GM23338 (cell line): ENCODE measurements around the gene TNFRSF12A. TPM values are rescaled to one million over a fixed set of nuclear protein-coding genes. Genes with fewer than 3 reads are reported as not detected.
A peak's percentile ranks its signal among the peaks of the same experiment; 100 is the strongest.

Source experiments
- ATAC-seq: fragments of 200-7000 bp; cut with Tn5 transposase; 3 replicates; pipeline ENCODE4 v1.9.1; 2020
- DNase-seq: peaks from one replicate; pipeline ENCODE4 v3.0.0-alpha.2; 2015; ENCODE audit warnings: low spot score
- H2AFZ ChIP-seq: fragments of 200-600 bp; sonication (generic); 2 replicates; pipeline ENCODE4 v1.8.0; 2016; ENCODE audit warnings: antibody characterized with exemption, mild to moderate bottlenecking, moderate library complexity
- H3F3A ChIP-seq: fragments of 200-600 bp; sonication (generic); replicated peaks from 2 replicates; pipeline ENCODE4 v1.8.0; 2017; ENCODE audit warnings: antibody characterized with exemption, mixed run types, low read depth
- H3K27ac ChIP-seq: fragments of 200-600 bp; sonication (generic); 2 replicates; pipeline ENCODE4 v1.6.1; 2016; ENCODE audit warnings: low read depth
- H3K27me3 ChIP-seq: fragments of 200-600 bp; sonication (generic); 2 replicates; pipeline ENCODE4 v1.8.0; 2016; ENCODE audit warnings: mild to moderate bottlenecking, mixed run types, moderate library complexity; ENCODE audit not compliant: insufficient read depth
- H3K36me3 ChIP-seq: fragments of 200-600 bp; sonication (generic); 2 replicates; pipeline ENCODE4 v1.8.0; 2016; ENCODE audit warnings: mild to moderate bottlenecking; ENCODE audit not compliant: insufficient read depth
- H3K4me1 ChIP-seq: fragments of 200-600 bp; sonication (generic); 2 replicates; pipeline ENCODE4 v1.8.0; 2016; ENCODE audit warnings: mild to moderate bottlenecking, moderate library complexity; ENCODE audit not compliant: insufficient read depth
- H3K4me2 ChIP-seq: fragments of 200-600 bp; sonication (generic); 2 replicates; pipeline ENCODE4 v1.7.1; 2017; ENCODE audit warnings: mixed run types
- H3K4me3 ChIP-seq: fragments of 200-600 bp; sonication (generic); 2 replicates; pipeline ENCODE4 v1.6.1; 2016; ENCODE audit warnings: mixed run types
- H3K79me2 ChIP-seq: fragments of 200-600 bp; sonication (generic); replicated peaks from 2 replicates; pipeline ENCODE4 v1.8.0; 2017; ENCODE audit warnings: mild to moderate bottlenecking; ENCODE audit not compliant: insufficient read depth
- H3K9me2 ChIP-seq: fragments of 200-600 bp; sonication (generic); 2 replicates; pipeline ENCODE4 v1.8.0; 2017; ENCODE audit not compliant: insufficient read depth
- H4K20me1 ChIP-seq: fragments of 200-600 bp; sonication (generic); replicated peaks from 2 replicates; pipeline ENCODE4 v1.8.0; 2017; ENCODE audit warnings: mild to moderate bottlenecking; ENCODE audit not compliant: insufficient read depth
- H3K27ac Mint-ChIP-seq: 2 replicates; pipeline ENCODE4 v1.8.0; 2020; ENCODE audit warnings: inconsistent platforms, mild to moderate bottlenecking, moderate library complexity, mixed read lengths
- H3K27me3 Mint-ChIP-seq: 3 replicates; pipeline ENCODE4 v1.8.0; 2022; ENCODE audit warnings: low read depth, mild to moderate bottlenecking, moderate library complexity, mixed read lengths, inconsistent platforms; ENCODE audit not compliant: insufficient read depth, poor library complexity
- H3K36me3 Mint-ChIP-seq: 3 replicates; pipeline ENCODE4 v1.8.0; 2021; ENCODE audit warnings: low read depth, mild to moderate bottlenecking, inconsistent platforms, moderate library complexity, mixed read lengths
- H3K4me1 Mint-ChIP-seq: 3 replicates; pipeline ENCODE4 v1.8.0; 2020; ENCODE audit warnings: mild to moderate bottlenecking, inconsistent platforms, mixed read lengths
- H3K4me3 Mint-ChIP-seq: 3 replicates; pipeline ENCODE4 v1.8.0; 2021; ENCODE audit warnings: moderate library complexity, mild to moderate bottlenecking, inconsistent platforms, mixed read lengths
- H3K9me3 Mint-ChIP-seq: 3 replicates; pipeline ENCODE4 v1.8.0; 2020; ENCODE audit warnings: moderate library complexity, mild to moderate bottlenecking, inconsistent platforms, mixed read lengths
- CREB1 ChIP-seq: fragments of 250-450 bp; sonication (Bioruptor Pico); IDR thresholded peaks from 2 replicates; pipeline ENCODE4 v1.5.0; 2020; ENCODE audit warnings: low read depth, mild to moderate bottlenecking, moderate library complexity
- CTCF ChIP-seq, 2 experiments: fragments of 200-600 bp in 1 of 2; sonication (generic) in 1 of 2; conservative IDR thresholded peaks; 2 replicates each; pipeline versions ENCODE4 v1.5.1 to v1.6.1; 2016 to 2017; ENCODE audit warnings: antibody characterized with exemption in 2 of 2, low read depth in 2 of 2, mild to moderate bottlenecking in 2 of 2, moderate library complexity in 1 of 2
- EZH2 ChIP-seq: fragments of 200-600 bp; sonication (generic); IDR thresholded peaks from one replicate; pipeline ENCODE4 v1.8.0; 2017; ENCODE audit warnings: antibody characterized with exemption, mild to moderate bottlenecking, low read depth; ENCODE audit not compliant: unreplicated experiment
- EZH2phosphoT487 ChIP-seq: fragments of 200-600 bp; sonication (generic); IDR thresholded peaks from one replicate; pipeline ENCODE4 v1.8.1; 2018; ENCODE audit warnings: antibody characterized with exemption; ENCODE audit not compliant: unreplicated experiment
- JUNB ChIP-seq: IDR thresholded peaks from one replicate; pipeline ENCODE4 v1.6.1; 2016; ENCODE audit warnings: antibody characterized with exemption; ENCODE audit not compliant: unreplicated experiment
- NANOG ChIP-seq: IDR thresholded peaks from 2 replicates; pipeline ENCODE4 v1.6.1; 2016; ENCODE audit warnings: antibody characterized with exemption, borderline replicate concordance
- POLR2AphosphoS5 ChIP-seq: IDR thresholded peaks from 2 replicates; pipeline ENCODE4 v1.6.1; 2016; ENCODE audit warnings: antibody characterized with exemption, low read depth
- STAT1 ChIP-seq: IDR thresholded peaks from one replicate; pipeline ENCODE4 v1.6.1; 2016; ENCODE audit warnings: antibody characterized with exemption; ENCODE audit not compliant: unreplicated experiment
- ZNF114 ChIP-seq: fragments of 250-450 bp; sonication (Bioruptor Pico); IDR thresholded peaks from 2 replicates; pipeline ENCODE4 v1.5.0; 2020; ENCODE audit warnings: mild to moderate bottlenecking, moderate library complexity
- ZNF331 ChIP-seq: fragments of 250-450 bp; sonication (Bioruptor Pico); IDR thresholded peaks from 2 replicates; pipeline ENCODE4 v1.5.0; 2020; ENCODE audit warnings: low read depth, mild to moderate bottlenecking, moderate library complexity
- ZNF462 ChIP-seq: fragments of 250-450 bp; sonication (Bioruptor Pico); IDR thresholded peaks from 2 replicates; pipeline ENCODE4 v1.5.0; 2020; ENCODE audit warnings: mild to moderate bottlenecking, moderate library complexity
- polyA plus RNA-seq: library from polyadenylated mRNA; unstranded; fragments of >200 nt; fragmentation: Nextera tagmentation; extraction: Ambion mirVana; gene quantifications from 2 replicates; pipeline ENCODE4 v1.2.1, GENCODE V29; 2016
- total RNA-seq: library from RNA; depleted of rRNA; stranded (reverse); fragments of >200 nt; shearing (Covaris generic); gene quantifications from 2 replicates; pipeline ENCODE4 v1.2.3, GENCODE V29; 2014
- TF ChIP-seq, protein P1 (sequence below): IDR thresholded peaks from 2 replicates; pipeline ENCODE4 v1.6.1; 2016; ENCODE audit warnings: antibody characterized with exemption
- TF ChIP-seq, protein P2 (sequence below): IDR thresholded peaks from one replicate; pipeline ENCODE4 v1.6.1; 2018; ENCODE audit warnings: antibody characterized with exemption; ENCODE audit not compliant: unreplicated experiment

The TNFRSF12A gene
- total and polyA plus RNA-seq, 2 experiments from 2014 or later: 78.0 to 152 TPM

DNA sequence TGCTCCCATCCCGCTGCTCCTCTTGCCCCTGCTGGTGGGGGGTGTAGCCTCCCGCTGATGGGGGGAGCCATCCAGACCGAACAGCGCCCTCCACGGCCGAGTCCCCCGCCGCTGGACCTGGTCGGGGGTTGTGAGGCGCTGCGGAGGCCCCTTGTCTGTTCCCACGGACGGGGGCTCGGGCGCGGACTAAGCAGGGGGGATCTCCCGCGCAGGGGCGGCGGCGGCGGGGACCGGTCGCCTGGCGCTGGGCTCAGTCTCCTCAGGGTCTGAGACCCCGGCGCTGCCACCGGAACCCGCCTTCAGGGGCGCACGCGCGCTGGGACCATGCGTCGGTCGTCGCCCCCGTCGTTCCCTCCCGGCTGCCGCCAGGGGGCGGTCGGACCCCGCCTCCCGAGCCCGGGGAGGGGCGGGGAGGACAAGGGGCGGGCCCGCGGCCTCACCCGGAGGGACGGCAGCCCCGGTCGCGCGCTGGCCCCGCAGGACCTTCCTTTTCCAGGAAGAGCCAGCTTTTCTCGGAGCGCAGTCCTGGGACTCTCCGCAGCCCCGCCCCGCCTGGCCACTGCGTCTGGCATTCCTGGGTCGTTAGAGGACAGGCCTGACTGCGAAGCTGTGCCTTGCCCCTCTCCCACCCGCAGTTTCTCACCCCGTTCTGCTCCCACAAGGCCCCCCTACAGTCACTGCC lies 39.0 kb downstream of the TNFRSF12A start:
- 0 out of 2 replicates have a peak overlapping the region, but pooled peaks have one; percentile 55 for H3K27ac ChIP-seq
- H3K9me2 ChIP-seq: no peaks in the 10 kb centered on the region
- H3K36me3 Mint-ChIP-seq: peaks cover 16% of the 10 kb centered on the region; the same call in 2 of the 3 replicates
- H3K79me2 ChIP-seq: no peaks in the 10 kb centered on the region; the same call in 1 of the 2 replicates
- H3K36me3 ChIP-seq: no peaks in the 10 kb centered on the region
- H3K4me3 ChIP-seq: peak overlapping the region; percentile 84
- no peak overlapping the region; the same call in 1 of the 2 replicates for H3K27ac Mint-ChIP-seq
- H3K27me3 Mint-ChIP-seq: peaks cover 16% of the 10 kb centered on the region
- ATAC-seq (peak; percentile 83), DNase-seq (peak; percentile 95)
- peaks cover 24% of the 10 kb centered on the region for H3K4me1 Mint-ChIP-seq
- TF ChIP-seq STAT1 (no peak), CTCF (conservative IDR thresholded peaks at IDR 0.05; ENCODE audit: low read depth in 2 of 2) (peak; percentile 53 to 92), ZNF114 (no peak), JUNB (no peak), POLR2AphosphoS5 (peak; percentile 71; the same call in 1 of the 2 replicates), EZH2phosphoT487 (no peak), ZNF331 (CRISPR knock-in tag) (no peak), NANOG (no peak), CREB1 (peak; percentile 62), EZH2 (no peak), ZNF462 (no peak)
- TF ChIP-seq, protein P1, sequence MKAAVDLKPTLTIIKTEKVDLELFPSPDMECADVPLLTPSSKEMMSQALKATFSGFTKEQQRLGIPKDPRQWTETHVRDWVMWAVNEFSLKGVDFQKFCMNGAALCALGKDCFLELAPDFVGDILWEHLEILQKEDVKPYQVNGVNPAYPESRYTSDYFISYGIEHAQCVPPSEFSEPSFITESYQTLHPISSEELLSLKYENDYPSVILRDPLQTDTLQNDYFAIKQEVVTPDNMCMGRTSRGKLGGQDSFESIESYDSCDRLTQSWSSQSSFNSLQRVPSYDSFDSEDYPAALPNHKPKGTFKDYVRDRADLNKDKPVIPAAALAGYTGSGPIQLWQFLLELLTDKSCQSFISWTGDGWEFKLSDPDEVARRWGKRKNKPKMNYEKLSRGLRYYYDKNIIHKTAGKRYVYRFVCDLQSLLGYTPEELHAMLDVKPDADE: no peak
- TF ChIP-seq, protein P2, sequence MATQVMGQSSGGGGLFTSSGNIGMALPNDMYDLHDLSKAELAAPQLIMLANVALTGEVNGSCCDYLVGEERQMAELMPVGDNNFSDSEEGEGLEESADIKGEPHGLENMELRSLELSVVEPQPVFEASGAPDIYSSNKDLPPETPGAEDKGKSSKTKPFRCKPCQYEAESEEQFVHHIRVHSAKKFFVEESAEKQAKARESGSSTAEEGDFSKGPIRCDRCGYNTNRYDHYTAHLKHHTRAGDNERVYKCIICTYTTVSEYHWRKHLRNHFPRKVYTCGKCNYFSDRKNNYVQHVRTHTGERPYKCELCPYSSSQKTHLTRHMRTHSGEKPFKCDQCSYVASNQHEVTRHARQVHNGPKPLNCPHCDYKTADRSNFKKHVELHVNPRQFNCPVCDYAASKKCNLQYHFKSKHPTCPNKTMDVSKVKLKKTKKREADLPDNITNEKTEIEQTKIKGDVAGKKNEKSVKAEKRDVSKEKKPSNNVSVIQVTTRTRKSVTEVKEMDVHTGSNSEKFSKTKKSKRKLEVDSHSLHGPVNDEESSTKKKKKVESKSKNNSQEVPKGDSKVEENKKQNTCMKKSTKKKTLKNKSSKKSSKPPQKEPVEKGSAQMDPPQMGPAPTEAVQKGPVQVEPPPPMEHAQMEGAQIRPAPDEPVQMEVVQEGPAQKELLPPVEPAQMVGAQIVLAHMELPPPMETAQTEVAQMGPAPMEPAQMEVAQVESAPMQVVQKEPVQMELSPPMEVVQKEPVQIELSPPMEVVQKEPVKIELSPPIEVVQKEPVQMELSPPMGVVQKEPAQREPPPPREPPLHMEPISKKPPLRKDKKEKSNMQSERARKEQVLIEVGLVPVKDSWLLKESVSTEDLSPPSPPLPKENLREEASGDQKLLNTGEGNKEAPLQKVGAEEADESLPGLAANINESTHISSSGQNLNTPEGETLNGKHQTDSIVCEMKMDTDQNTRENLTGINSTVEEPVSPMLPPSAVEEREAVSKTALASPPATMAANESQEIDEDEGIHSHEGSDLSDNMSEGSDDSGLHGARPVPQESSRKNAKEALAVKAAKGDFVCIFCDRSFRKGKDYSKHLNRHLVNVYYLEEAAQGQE: no peak
- peaks cover 15% of the 10 kb centered on the region for H3F3A ChIP-seq
- H3K4me1 ChIP-seq: peaks cover 12% of the 10 kb centered on the region
- peak overlapping the region; percentile 81 for H3K4me3 Mint-ChIP-seq
- H3K27me3 ChIP-seq: peaks cover 4% of the 10 kb centered on the region; the same call in 1 of the 2 replicates
- peak overlapping the region; percentile 85 for H3K4me2 ChIP-seq
- peak overlapping the region; percentile 90 for H2AFZ ChIP-seq
- no peaks in the 10 kb centered on the region; the same call in 2 of the 3 replicates for H3K9me3 Mint-ChIP-seq
- H4K20me1 ChIP-seq: no peaks in the 10 kb centered on the region; the same call in 1 of the 2 replicates
